Measurements from ENCODE around the gene DCAF6. TPM values are rescaled to one million over a fixed set of nuclear protein-coding genes. Genes with fewer than 3 reads are reported as not detected.

Gene DCAF6
- total and polyA plus RNA-seq, 7 experiments from 2014 or later = 8.4 to 32.7 (median 27.9) TPM

- ChIA-PET POLR2A (no interaction called here), CTCF (no interaction called here)
- H3K4me1 ChIP-seq (ENCODE audit: control insufficient read depth in 2 of 2, insufficient read depth in 2 of 2, low read length in 2 of 2) = no peaks in the 10 kb centered on the region
- no peak overlapping the region for H3K27ac ChIP-seq (ENCODE audit: low read depth, low read length)
- H3K27ac Mint-ChIP-seq = no peak overlapping the region
- no peaks in the 10 kb centered on the region for H3K4me1 Mint-ChIP-seq
- no peaks in the 10 kb centered on the region for H3K36me3 Mint-ChIP-seq
- ATAC-seq (no peak), DNase-seq (no peak)
- intact Hi-C loops (cut with micrococcal nuclease) = no loop called here
- H3K36me3 ChIP-seq (ENCODE audit: control insufficient read depth in 2 of 3, insufficient read depth in 3 of 3, low read length in 3 of 3) = no peaks in the 10 kb centered on the region
- peaks cover 0 to 8% (median 4%) of the 10 kb centered on the region in 5 donors for H3K27me3 Mint-ChIP-seq
- no peaks in the 10 kb centered on the region for H3K9me3 ChIP-seq (ENCODE audit: control insufficient read depth in 2 of 3, low read length in 3 of 3)
- H3K4me3 Mint-ChIP-seq = no peak overlapping the region
- H3K9me3 Mint-ChIP-seq = no peaks in the 10 kb centered on the region
- H3K27me3 ChIP-seq (ENCODE audit: control insufficient read depth in 2 of 2, insufficient read depth in 2 of 2, low read length in 2 of 2) = no peaks in the 10 kb centered on the region
- H3K4me3 ChIP-seq (ENCODE audit: low read length) = no peak overlapping the region
These were observed 169.4 kb downstream of the DCAF6 start for GRCh38 chr1:168105846-168106245.

- no peaks in the 10 kb centered on the region for H3K9me3 ChIP-seq (ENCODE audit: control insufficient read depth in 2 of 3, low read length in 3 of 3)
- no peak overlapping the region for H3K27ac ChIP-seq (ENCODE audit: low read depth, low read length)
- H3K27me3 ChIP-seq (ENCODE audit: control insufficient read depth in 2 of 2, insufficient read depth in 2 of 2, low read length in 2 of 2) = no peaks in the 10 kb centered on the region
- no peak for ATAC-seq
- DNase-seq = no peak
- Mint-ChIP-seq H3K4me3 (no peak overlapping the region), H3K9me3 (no peaks in the 10 kb centered on the region), H3K27ac (no peak overlapping the region), H3K36me3 (no peaks in the 10 kb centered on the region), H3K4me1 (no peaks in the 10 kb centered on the region), H3K27me3 (peaks cover 0 to 8% (median 4%) of the 10 kb centered on the region in 5 donors)
- intact Hi-C loops (cut with micrococcal nuclease) = no loop called here
- CTCF ChIA-PET = no interaction called here
- H3K4me1 ChIP-seq (ENCODE audit: control insufficient read depth in 2 of 2, insufficient read depth in 2 of 2, low read length in 2 of 2) = no peaks in the 10 kb centered on the region
- H3K4me3 ChIP-seq (ENCODE audit: low read length) = no peak overlapping the region
- POLR2A ChIA-PET = no interaction called here
- no peaks in the 10 kb centered on the region for H3K36me3 ChIP-seq (ENCODE audit: control insufficient read depth in 2 of 3, insufficient read depth in 3 of 3, low read length in 3 of 3)
These were observed 169.8 kb downstream of the DCAF6 start for GRCh38 chr1:168106274-168106673.

- H3K9me3 Mint-ChIP-seq = peaks cover 0 to 2% (median 0%) of the 10 kb centered on the region in 11 donors
- no peaks in the 10 kb centered on the region for H3K36me3 Mint-ChIP-seq
- H3K4me3 Mint-ChIP-seq = no peak overlapping the region
- Histone ChIP-seq H3K4me3 (ENCODE audit: low read length) (no peak overlapping the region), H3K9me3 (ENCODE audit: control insufficient read depth in 2 of 3, low read length in 3 of 3) (no peaks in the 10 kb centered on the region), H3K4me1 (ENCODE audit: control insufficient read depth in 2 of 2, insufficient read depth in 2 of 2, low read length in 2 of 2) (no peaks in the 10 kb centered on the region), H3K36me3 (ENCODE audit: control insufficient read depth in 2 of 3, insufficient read depth in 3 of 3, low read length in 3 of 3) (no peaks in the 10 kb centered on the region), H3K27ac (ENCODE audit: low read depth, low read length) (no peak overlapping the region), H3K27me3 (ENCODE audit: control insufficient read depth in 2 of 2, insufficient read depth in 2 of 2, low read length in 2 of 2) (no peaks in the 10 kb centered on the region)
- intact Hi-C loops (cut with micrococcal nuclease) = no loop called here
- no peak for DNase-seq
- H3K27me3 Mint-ChIP-seq = peaks cover 0 to 5% (median 0%) of the 10 kb centered on the region in 5 donors
- H3K4me1 Mint-ChIP-seq = peaks cover 0 to 1% (median 0%) of the 10 kb centered on the region in 7 donors
- ChIA-PET CTCF (no interaction called here), POLR2A (no interaction called here)
- no peak overlapping the region for H3K27ac Mint-ChIP-seq
- ATAC-seq = no peak
These were observed 174.5 kb downstream of the DCAF6 start for GRCh38 chr1:168110896-168111545.

DNA sequence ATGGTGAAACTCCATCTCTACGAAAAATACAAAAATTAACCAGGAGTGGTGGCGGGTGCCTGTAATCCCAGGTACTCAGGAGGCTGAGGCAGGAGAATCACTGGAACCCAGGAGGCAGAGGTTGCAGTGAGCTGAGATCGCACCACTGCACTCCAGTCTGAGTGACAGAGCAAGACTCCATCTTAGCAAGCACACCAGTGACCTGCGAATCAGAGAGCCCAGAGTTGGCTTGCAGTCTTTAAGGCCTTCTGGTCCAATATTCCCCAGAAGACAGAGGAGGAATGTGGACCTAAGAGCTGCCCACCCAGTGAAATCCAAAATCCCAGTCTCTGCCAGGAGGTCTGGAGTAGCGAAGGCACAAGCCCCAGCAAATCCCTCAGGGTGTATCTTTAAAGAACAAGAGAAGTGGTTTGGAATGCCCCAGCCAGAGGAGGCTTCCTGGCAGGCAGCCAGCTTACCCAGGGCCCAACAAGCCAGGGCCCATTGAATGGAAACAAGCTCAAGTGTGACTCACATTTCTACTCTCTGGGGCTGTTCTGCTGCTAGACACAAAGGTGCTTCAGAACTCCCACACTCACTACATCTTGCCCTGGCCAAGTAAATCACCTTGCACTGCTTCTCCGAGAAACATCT, 176.3 kb downstream of the DCAF6 start:
- H3K27ac Mint-ChIP-seq = no peak overlapping the region
- no peaks in the 10 kb centered on the region for H3K36me3 ChIP-seq (ENCODE audit: control insufficient read depth in 2 of 3, insufficient read depth in 3 of 3, low read length in 3 of 3)
- no peaks in the 10 kb centered on the region for H3K27me3 ChIP-seq (ENCODE audit: control insufficient read depth in 2 of 2, insufficient read depth in 2 of 2, low read length in 2 of 2)
- no peaks in the 10 kb centered on the region for H3K4me1 ChIP-seq (ENCODE audit: control insufficient read depth in 2 of 2, insufficient read depth in 2 of 2, low read length in 2 of 2)
- H3K4me3 ChIP-seq (ENCODE audit: low read length) = no peak overlapping the region
- ATAC-seq = no peak
- intact Hi-C loops (cut with micrococcal nuclease) = no loop called here
- no peak overlapping the region for H3K27ac ChIP-seq (ENCODE audit: low read depth, low read length)
- no peaks in the 10 kb centered on the region for H3K9me3 ChIP-seq (ENCODE audit: control insufficient read depth in 2 of 3, low read length in 3 of 3)
- peak in 1 of 9 donors; percentile 41 for DNase-seq
- H3K9me3 Mint-ChIP-seq = peaks cover 0 to 2% (median 0%) of the 10 kb centered on the region in 11 donors
- ChIA-PET POLR2A (no interaction called here), CTCF (no interaction called here)
- H3K27me3 Mint-ChIP-seq = peaks cover 0 to 8% (median 4%) of the 10 kb centered on the region in 5 donors
- H3K4me3 Mint-ChIP-seq = no peak overlapping the region
- no peaks in the 10 kb centered on the region for H3K36me3 Mint-ChIP-seq
- peaks cover 0 to 1% (median 0%) of the 10 kb centered on the region in 7 donors for H3K4me1 Mint-ChIP-seq

DNA sequence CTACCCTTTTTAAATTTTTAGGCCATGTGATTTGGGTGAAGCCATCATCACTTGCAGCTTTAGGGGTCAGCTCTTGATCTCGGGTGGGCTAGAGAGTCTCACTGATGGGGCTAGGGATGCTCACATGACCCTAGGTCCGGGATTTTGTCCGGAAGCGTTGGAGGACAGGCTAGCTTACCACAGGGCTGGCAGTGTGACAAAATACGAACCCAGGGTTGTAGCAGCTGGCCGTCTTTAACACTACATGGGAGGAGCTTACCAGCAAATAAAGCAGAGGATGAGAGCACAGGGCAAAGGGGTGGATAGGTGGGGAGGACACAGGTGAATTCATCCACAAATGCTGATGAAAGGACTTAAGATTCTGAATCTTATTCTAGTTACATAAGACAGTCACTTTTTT, 178.4 kb downstream of the DCAF6 start:
- Mint-ChIP-seq H3K27me3 (peaks cover 5 to 17% (median 10%) of the 10 kb centered on the region in 5 donors), H3K9me3 (peaks cover 0 to 8% (median 2%) of the 10 kb centered on the region in 11 donors), H3K4me3 (no peak overlapping the region), H3K36me3 (no peaks in the 10 kb centered on the region), H3K27ac (no peak overlapping the region), H3K4me1 (peaks cover 0 to 1% (median 0%) of the 10 kb centered on the region in 7 donors)
- no peaks in the 10 kb centered on the region for H3K36me3 ChIP-seq (ENCODE audit: control insufficient read depth in 2 of 3, insufficient read depth in 3 of 3, low read length in 3 of 3)
- no peak for DNase-seq
- POLR2A ChIA-PET = no interaction called here
- H3K27ac ChIP-seq (ENCODE audit: low read depth, low read length) = no peak overlapping the region
- no peaks in the 10 kb centered on the region for H3K4me1 ChIP-seq (ENCODE audit: control insufficient read depth in 2 of 2, insufficient read depth in 2 of 2, low read length in 2 of 2)
- no peak for ATAC-seq
- no peaks in the 10 kb centered on the region for H3K27me3 ChIP-seq (ENCODE audit: control insufficient read depth in 2 of 2, insufficient read depth in 2 of 2, low read length in 2 of 2)
- intact Hi-C loops (cut with micrococcal nuclease) = no loop called here
- H3K9me3 ChIP-seq (ENCODE audit: control insufficient read depth in 2 of 3, low read length in 3 of 3) = no peaks in the 10 kb centered on the region
- CTCF ChIA-PET = no interaction called here
- no peak overlapping the region for H3K4me3 ChIP-seq (ENCODE audit: low read length)

DNA sequence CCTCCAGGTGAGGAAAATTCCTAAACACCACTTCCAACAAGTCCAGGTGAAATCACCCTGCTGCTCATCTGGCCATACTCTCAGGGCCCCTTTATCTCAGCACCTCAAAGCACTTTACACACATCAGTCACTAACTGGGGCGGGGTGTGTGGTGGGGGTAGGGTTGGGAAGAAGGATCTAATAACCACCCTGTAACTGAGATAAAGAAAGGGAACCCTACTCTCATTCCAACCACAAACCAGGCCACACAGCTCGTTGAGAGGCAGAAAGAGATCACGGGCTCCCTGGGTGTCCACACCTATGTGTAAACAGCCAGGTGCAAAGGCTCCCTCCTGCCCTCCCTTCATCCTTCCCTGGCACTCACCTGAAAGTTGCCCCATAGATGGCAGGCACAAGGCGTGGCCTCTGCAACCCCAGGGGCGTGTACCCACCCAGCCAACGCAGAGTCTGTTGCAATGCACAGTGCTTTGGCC, 179.9 kb downstream of the DCAF6 start:
- Mint-ChIP-seq H3K36me3 (no peaks in the 10 kb centered on the region), H3K27me3 (peaks cover 5 to 18% (median 16%) of the 10 kb centered on the region in 5 donors), H3K4me1 (peaks cover 0 to 1% (median 0%) of the 10 kb centered on the region in 7 donors), H3K9me3 (peaks cover 0 to 10% (median 2%) of the 10 kb centered on the region in 11 donors), H3K27ac (peak overlapping the region in 1 of 9 donors; percentile 52), H3K4me3 (no peak overlapping the region)
- H3K27ac ChIP-seq (ENCODE audit: low read depth, low read length) = no peak overlapping the region
- ChIA-PET CTCF (no interaction called here), POLR2A (no interaction called here)
- no peaks in the 10 kb centered on the region for H3K9me3 ChIP-seq (ENCODE audit: control insufficient read depth in 2 of 3, low read length in 3 of 3)
- no peak overlapping the region for H3K4me3 ChIP-seq (ENCODE audit: low read length)
- intact Hi-C loops (cut with micrococcal nuclease) = no loop called here
- no peaks in the 10 kb centered on the region for H3K4me1 ChIP-seq (ENCODE audit: control insufficient read depth in 2 of 2, insufficient read depth in 2 of 2, low read length in 2 of 2)
- ATAC-seq (no peak), DNase-seq (no peak)
- no peaks in the 10 kb centered on the region for H3K36me3 ChIP-seq (ENCODE audit: control insufficient read depth in 2 of 3, insufficient read depth in 3 of 3, low read length in 3 of 3)
- no peaks in the 10 kb centered on the region for H3K27me3 ChIP-seq (ENCODE audit: control insufficient read depth in 2 of 2, insufficient read depth in 2 of 2, low read length in 2 of 2)

GRCh38 chr1:168119750-168120149, 183.3 kb downstream of the DCAF6 start:
- POLR2A ChIA-PET = no interaction called here
- Histone ChIP-seq H3K27me3 (ENCODE audit: control insufficient read depth in 2 of 2, insufficient read depth in 2 of 2, low read length in 2 of 2) (no peaks in the 10 kb centered on the region), H3K4me1 (ENCODE audit: control insufficient read depth in 2 of 2, insufficient read depth in 2 of 2, low read length in 2 of 2) (no peaks in the 10 kb centered on the region), H3K36me3 (ENCODE audit: control insufficient read depth in 2 of 3, insufficient read depth in 3 of 3, low read length in 3 of 3) (no peaks in the 10 kb centered on the region), H3K27ac (ENCODE audit: low read depth, low read length) (no peak overlapping the region), H3K4me3 (ENCODE audit: low read length) (no peak overlapping the region), H3K9me3 (ENCODE audit: control insufficient read depth in 2 of 3, low read length in 3 of 3) (no peaks in the 10 kb centered on the region)
- no peak overlapping the region for H3K4me3 Mint-ChIP-seq
- H3K27me3 Mint-ChIP-seq = peaks cover 18 to 32% (median 29%) of the 10 kb centered on the region in 5 donors
- no peak for ATAC-seq
- H3K27ac Mint-ChIP-seq = no peak overlapping the region
- CTCF ChIA-PET = no interaction called here
- H3K9me3 Mint-ChIP-seq = peaks cover 0 to 10% (median 2%) of the 10 kb centered on the region in 11 donors
- DNase-seq = no peak
- no peaks in the 10 kb centered on the region for H3K36me3 Mint-ChIP-seq
- intact Hi-C loops (cut with micrococcal nuclease) = no loop called here
- peaks cover 0 to 1% (median 0%) of the 10 kb centered on the region in 7 donors for H3K4me1 Mint-ChIP-seq
